ENCODE data around the gene DRC7. TPM values are rescaled to one million over a fixed set of nuclear protein-coding genes. Genes with fewer than 3 reads are reported as not detected.

DRC7 gene
- total and polyA plus RNA-seq, 10 of the 15 experiments (the other 5 are each of a cell fraction or from before 2014, with no cell fraction given): 0.06 to 0.49 (median 0.14) TPM; not detected in 4

GRCh38 chr16:57697896-57698537 is 3.4 kb downstream of the DRC7 start:
- CTCF ChIA-PET: interaction anchor here (0.5 to 0.6 kb wide), 2 partner anchors 15 to 26 kb away, joined by 3 to 4 read pairs; no protein-coding TSS in a partner anchor

More at GRCh38 chr16:57697896-57698537, 3.4 kb downstream of the DRC7 start:
- no peak overlapping the region for H3K4me3 ChIP-seq
- H3K4me2 ChIP-seq (ENCODE audit: control insufficient read depth, insufficient read depth): no peak overlapping the region
- H4K20me1 ChIP-seq (ENCODE audit: control insufficient read depth, insufficient read depth): no peaks in the 10 kb centered on the region
- no peak overlapping the region for H3K9ac ChIP-seq (ENCODE audit: control insufficient read depth, insufficient read depth, low read length)
- intact Hi-C loops (cut with micrococcal nuclease; ENCODE audit: unreplicated experiment): no loop called here
- no peaks in the 10 kb centered on the region for H3K36me3 ChIP-seq (ENCODE audit: control insufficient read depth in 2 of 2, insufficient read depth in 2 of 2, low read length in 1 of 2)
- RAD21 ChIA-PET (ENCODE audit: unreplicated experiment): no interaction called here
- 54% methylated on average over 17 of the region's 17 CpGs for WGBS (ENCODE audit: insufficient coverage, insufficient replicate concordance, low lambda C conversion rate, missing lambda C conversion rate)
- POLR2A ChIA-PET: no interaction called here
- no peaks in the 10 kb centered on the region for H3K4me1 ChIP-seq (ENCODE audit: control insufficient read depth, insufficient read depth, low read length)
- no peaks in the 10 kb centered on the region; a peak in 1 of 4 replicates for H3K27me3 ChIP-seq (replicated peaks in 1 of 2; ENCODE audit: control insufficient read depth in 2 of 2, insufficient read depth in 2 of 2, low read length in 1 of 2)
- no peak overlapping the region for H2AFZ ChIP-seq (ENCODE audit: control insufficient read depth, low read depth, low read length)
- BruUV-seq (replicated peaks): no TSS peak
- FAIRE-seq (no peak), ATAC-seq (no peak), DNase-seq (ENCODE audit: low read depth, low spot score) (no peak)
- no peak overlapping the region for H3K27ac ChIP-seq (ENCODE audit: control insufficient read depth, insufficient read depth)
- SMC1A ChIA-PET (ENCODE audit: uncharacterized antibody, unreplicated experiment): no interaction called here
- TF ChIP-seq NKRF (conservative IDR thresholded peaks at IDR 0.05): no peak
- TF ChIP-seq CEBPZ (IDR thresholded peaks at IDR 0.05; ENCODE audit: low read depth, low read length): no peak
- TF ChIP-seq ZNF207 (IDR thresholded peaks at IDR 0.05; ENCODE audit: borderline replicate concordance): no peak
- no peak for TF ChIP-seq RB1 (IDR thresholded peaks at IDR 0.05; ENCODE audit: borderline replicate concordance)
- no peak for TF ChIP-seq FOXM1 (IDR thresholded peaks at IDR 0.05; ENCODE audit: low read depth, low read length)
- TF ChIP-seq IRF5 (IDR thresholded peaks at IDR 0.05; ENCODE audit: borderline replicate concordance): no peak
- TF ChIP-seq ZBED1 (IDR thresholded peaks at IDR 0.05; ENCODE audit: borderline replicate concordance): no peak
- TF ChIP-seq RAD51 (IDR thresholded peaks at IDR 0.05): no peak
- TF ChIP-seq GATAD2B (conservative IDR thresholded peaks at IDR 0.05; ENCODE audit: low read depth): no peak
- TF ChIP-seq USF1 (IDR thresholded peaks at IDR 0.05; ENCODE audit: borderline replicate concordance, extremely low read length, insufficient read depth, low read depth, low read length): no peak
- in situ Hi-C loops (cut with MboI): no loop called here
- no peaks in the 10 kb centered on the region for H3K79me2 ChIP-seq (ENCODE audit: control insufficient read depth, insufficient read depth, low read length)
- H3K9me3 ChIP-seq (replicated peaks; ENCODE audit: control insufficient read depth, insufficient read depth, low read length): no peaks in the 10 kb centered on the region
